Renal cortex interstitium (tissue), 11 donors: ENCODE data around the gene IRS1. TPM values are rescaled to one million over a fixed set of nuclear protein-coding genes. Genes with fewer than 3 reads are reported as not detected.

ENCODE experiments used
- DNase-seq, 11 donors: peaks; one replicate each; pipeline ENCODE4 v3.0.0-alpha.2; 2013; ENCODE audit warnings: low read depth in 9 of 11, low spot score in 4 of 11; ENCODE audit errors: extremely low read depth in 1 of 11
- polyA plus RNA-seq, 3 donors: library from polyadenylated mRNA; unstranded; fragments of 120-200 nt; gene quantifications; one replicate each; pipeline ENCODE4 v1.2.1, GENCODE V29; 2013; ENCODE audit not compliant: insufficient read length in 3 of 3

IRS1 gene
- polyA plus RNA-seq, 3 donors, result 12.4 to 15.7 (median 14.2) TPM

GRCh38 chr2:226683196-226683595 is 116.4 kb downstream of the IRS1 start:
- DNase-seq, result no peak

Other genes with a start within 250 kb of the IRS1 start
- gene RHBDD1, start 36.2 kb upstream of the IRS1 start, polyA plus RNA-seq, result 10 to 100 TPM; 25.6 to 35.4 (median 29.2) TPM